ENCODE measurements around the gene FAM124B.

The FAM124B gene

DNA sequence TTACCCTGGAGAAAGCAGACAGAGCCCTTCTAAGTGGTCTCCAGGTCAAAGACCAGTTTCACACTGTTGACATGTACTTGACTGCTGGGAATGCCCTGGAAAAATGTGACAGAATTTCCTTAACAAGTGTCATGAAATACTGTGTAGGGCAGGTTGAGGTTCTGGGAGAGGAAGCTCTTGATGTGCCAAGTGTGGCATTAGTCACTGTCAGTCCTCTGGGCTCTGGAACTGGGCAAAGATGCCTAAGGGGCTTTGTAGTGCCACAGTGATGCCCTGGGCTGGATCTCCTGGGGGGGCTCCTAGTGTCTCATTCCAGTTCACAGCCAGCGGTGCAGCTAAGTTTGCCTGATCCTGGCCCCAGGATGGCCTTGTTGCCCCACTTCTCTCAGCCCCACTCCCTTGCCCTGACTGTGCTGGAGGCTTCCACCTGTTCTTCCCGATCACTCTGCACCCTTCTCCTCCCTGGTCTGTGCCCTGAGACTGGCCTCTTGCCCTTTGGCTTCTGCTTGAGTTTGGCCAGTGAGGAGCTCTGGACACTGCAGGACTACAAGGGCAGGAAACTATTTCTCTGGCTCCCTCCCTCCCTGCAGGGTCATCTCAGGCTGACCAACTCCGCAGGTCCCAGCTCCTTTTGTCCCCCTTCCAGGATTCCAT, 27.0 kb upstream of the FAM124B start:
- TF ChIP-seq POLR2A (IDR thresholded peaks at IDR 0.05; ENCODE audit: low read depth, low read length): no peak
- DNase-seq (ENCODE audit: insufficient read length, low spot score) (no peak), FAIRE-seq (no peak)

GRCh38 chr2:224427471-224427870, 25.6 kb upstream of the FAM124B start:
- no peak for DNase-seq (ENCODE audit: insufficient read length, low spot score)
- no peak for FAIRE-seq
- TF ChIP-seq POLR2A (IDR thresholded peaks at IDR 0.05; ENCODE audit: low read depth, low read length): no peak

DNA sequence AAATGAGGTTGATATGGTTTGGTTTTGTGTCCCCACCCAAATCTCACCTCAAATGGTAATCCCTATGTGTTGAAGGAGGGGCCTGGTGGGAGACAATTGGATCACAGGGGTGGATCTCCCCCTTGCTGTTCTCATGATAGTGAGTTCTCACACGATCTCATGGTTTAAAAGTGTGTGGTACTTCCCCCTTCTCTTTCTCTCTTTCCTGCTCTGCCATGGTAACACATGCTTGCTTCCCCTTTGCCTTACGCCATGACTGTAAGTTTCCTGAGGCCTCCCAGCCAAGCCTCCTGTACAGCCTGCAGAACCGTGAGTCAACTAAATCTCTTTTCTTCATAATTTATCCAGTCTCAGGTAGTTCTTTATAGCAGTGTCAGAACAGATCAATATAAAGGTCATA, 24.7 kb upstream of the FAM124B start:
- DNase-seq (ENCODE audit: insufficient read length, low spot score): no peak
- no peak for TF ChIP-seq POLR2A (IDR thresholded peaks at IDR 0.05; ENCODE audit: low read depth, low read length)
- FAIRE-seq: no peak

- no peak for TF ChIP-seq POLR2A (IDR thresholded peaks at IDR 0.05; ENCODE audit: low read depth, low read length)
- DNase-seq (ENCODE audit: insufficient read length, low spot score): no peak
- no peak for FAIRE-seq
These were observed 19.2 kb upstream of the FAM124B start for GRCh38 chr2:224421065-224421464.

- no peak for DNase-seq (ENCODE audit: insufficient read length, low spot score)
- FAIRE-seq: no peak
- TF ChIP-seq POLR2A (IDR thresholded peaks at IDR 0.05; ENCODE audit: low read depth, low read length): no peak
These were observed 16.0 kb upstream of the FAM124B start for GRCh38 chr2:224417947-224418346.

GRCh38 chr2:224417361-224417729, 15.4 kb upstream of the FAM124B start:
- no peak for TF ChIP-seq POLR2A (IDR thresholded peaks at IDR 0.05; ENCODE audit: low read depth, low read length)
- FAIRE-seq (no peak), DNase-seq (ENCODE audit: insufficient read length, low spot score) (no peak)

DNA sequence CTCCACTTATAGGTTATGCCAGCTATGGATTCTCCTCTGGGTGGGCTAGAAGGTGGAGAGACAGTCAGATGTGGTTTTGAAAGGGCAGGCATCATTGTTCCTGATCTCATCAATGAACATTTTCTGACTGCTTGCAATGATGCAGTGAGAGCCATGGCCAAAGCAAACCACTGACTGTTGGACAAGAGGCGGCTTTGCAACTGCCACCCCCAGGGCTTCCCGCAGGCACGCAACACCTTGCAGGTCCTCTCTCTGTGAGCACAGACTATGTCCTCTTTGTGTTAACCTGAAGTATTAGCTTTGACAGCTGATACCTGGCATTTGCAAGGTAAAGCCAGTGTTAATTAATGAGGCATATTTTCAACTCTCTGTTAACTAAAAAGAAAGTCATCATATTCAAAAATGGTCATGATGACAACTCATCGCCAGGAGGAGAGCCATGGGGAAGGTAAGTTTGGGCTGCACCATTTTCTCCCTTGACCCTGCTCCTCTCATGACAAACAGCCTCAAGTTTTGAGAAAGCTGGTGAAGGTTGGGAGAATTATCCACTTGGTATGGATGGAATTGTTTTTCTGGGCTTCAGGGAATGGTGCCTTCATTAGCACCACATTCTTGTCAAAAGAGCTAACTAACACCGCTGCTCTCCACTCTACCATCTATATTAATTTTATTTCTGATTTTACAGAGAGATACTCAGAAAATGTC, 14.9 kb upstream of the FAM124B start:
- DNase-seq (ENCODE audit: insufficient read length, low spot score) (no peak), FAIRE-seq (no peak)
- no peak for TF ChIP-seq POLR2A (IDR thresholded peaks at IDR 0.05; ENCODE audit: low read depth, low read length)

GRCh38 chr2:224413381-224413780, 11.5 kb upstream of the FAM124B start:
- no peak for FAIRE-seq
- TF ChIP-seq POLR2A (IDR thresholded peaks at IDR 0.05; ENCODE audit: low read depth, low read length): no peak

DNA sequence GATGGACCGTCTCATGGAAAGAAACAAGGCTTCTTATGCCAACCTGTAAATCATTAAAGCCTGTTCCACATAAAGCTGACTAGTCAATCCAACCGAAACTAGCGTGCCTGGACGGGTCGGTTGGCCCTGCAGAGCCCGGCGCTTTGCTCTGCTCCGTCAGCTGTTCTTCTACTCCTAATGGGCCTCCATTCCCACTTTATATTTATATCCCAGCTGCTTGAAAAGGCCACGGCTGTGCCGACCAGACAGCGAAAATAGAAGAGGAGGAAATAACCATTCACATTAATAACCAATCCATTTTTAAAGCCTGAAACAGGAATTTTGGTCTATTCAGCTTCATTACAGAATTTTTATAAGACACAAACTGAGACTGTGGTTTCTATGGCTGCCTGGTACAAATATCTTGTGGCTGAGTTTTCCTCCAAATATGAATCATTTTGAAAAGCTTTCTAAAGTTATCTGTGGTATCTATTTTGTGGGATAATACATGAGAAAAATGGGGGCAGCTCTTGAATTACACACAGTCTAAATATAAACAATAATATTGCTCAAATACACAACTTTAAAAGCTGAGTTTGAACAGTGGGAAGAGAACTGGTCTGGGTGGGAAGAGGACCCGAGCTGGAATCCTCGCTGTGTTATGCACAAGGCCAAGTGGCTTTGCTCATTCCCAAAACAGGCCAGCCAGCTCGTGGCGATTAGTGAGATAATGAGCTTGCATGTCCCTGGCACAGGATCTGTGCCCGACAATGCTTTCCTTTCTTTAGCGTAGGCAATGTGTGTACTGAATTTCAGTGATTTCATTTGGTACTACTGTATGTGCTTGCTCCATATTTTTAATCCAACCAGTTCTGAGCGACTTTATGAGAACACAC, 10.5 kb upstream of the FAM124B start:
- no peak for TF ChIP-seq POLR2A (IDR thresholded peaks at IDR 0.05; ENCODE audit: low read depth, low read length)
- DNase-seq (ENCODE audit: insufficient read length, low spot score) (no peak), FAIRE-seq (no peak)

More at GRCh38 chr2:224413381-224413780, 11.5 kb upstream of the FAM124B start:
- DNase-seq (ENCODE audit: insufficient read length, low spot score): no peak

DNA sequence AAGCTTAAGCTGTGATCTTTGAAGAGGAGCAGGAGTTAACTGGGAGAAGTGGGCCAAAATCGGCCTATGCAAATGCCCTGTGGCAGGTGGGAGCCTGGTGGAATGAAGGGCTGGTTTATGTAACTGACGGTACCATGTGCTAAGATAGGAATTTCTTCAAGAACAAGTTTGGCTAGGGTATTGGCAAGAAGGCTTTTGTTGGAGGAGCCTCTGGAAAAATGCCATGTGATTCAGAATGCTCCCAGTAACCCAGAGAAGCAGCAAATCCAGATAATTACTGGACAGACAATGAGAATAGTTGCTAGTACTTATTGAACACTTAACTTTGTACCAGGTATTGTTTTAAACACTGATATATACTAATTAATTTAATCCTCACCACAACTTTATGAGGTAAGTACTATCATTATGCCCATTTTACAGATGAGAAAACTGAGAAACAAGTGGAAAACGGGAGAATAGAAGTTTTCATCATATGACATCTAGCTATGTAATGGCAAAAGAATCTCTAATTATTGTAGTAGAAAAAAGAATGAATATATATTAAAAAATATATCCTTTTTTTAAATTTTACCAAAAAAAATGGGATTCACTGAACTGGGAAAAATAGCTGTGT, 9.1 kb upstream of the FAM124B start:
- FAIRE-seq (no peak), DNase-seq (ENCODE audit: insufficient read length, low spot score) (no peak)
- no peak for TF ChIP-seq POLR2A (IDR thresholded peaks at IDR 0.05; ENCODE audit: low read depth, low read length)

- no peak for TF ChIP-seq POLR2A (IDR thresholded peaks at IDR 0.05; ENCODE audit: low read depth, low read length)
- FAIRE-seq (no peak), DNase-seq (ENCODE audit: insufficient read length, low spot score) (no peak)
These were observed 6.8 kb upstream of the FAM124B start for GRCh38 chr2:224408676-224409075.

DNA sequence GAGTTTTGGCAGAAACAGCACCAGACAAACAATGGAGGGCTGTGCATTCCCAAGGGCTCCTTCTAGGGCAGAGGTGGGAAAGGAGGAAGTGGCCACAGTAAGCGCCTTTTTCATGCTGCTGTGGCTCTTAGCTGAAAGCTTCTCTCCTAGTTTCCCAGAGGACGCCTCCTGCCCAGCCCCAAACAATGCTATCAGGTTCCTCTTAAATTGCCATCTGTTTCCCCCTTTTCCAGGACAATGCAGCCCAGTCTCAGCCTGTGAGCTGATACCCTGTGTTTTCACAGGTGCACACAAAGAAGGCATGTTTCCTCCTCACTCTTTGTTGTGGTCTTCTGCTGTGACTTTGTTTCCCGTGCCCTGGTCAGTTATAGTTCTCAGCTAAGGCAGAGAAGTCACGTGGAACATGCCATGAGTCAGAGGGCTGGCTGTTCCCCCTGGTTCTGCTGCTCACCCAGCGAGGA, 5.4 kb upstream of the FAM124B start:
- no peak for FAIRE-seq
- no peak for DNase-seq (ENCODE audit: insufficient read length, low spot score)
- TF ChIP-seq POLR2A (IDR thresholded peaks at IDR 0.05; ENCODE audit: low read depth, low read length): no peak

DNA sequence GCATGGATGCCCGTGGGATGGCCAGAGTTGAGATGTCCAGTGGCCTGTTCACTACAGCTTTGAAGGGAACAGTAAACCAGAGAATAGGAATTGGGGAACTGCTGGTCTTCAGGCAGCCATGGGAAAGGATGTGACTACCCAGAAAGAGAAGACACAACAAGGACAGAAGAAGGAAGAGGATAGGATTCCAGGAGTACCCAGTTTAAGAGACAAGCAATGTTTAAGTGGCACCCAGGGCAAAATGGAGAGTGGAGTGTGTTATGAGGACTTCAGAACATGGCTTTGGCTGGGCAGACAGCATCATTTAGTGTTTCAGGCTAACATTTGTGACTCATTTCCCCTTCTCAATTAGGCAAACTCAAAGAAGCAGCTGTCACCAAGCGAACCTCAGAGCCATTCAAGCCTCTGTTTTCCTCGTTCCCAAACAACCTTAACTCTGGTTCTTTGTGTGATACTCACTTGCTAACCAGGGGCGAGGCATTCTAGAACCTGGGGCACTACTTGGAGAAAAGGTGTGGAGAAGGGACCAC, 4.0 kb upstream of the FAM124B start:
- DNase-seq (ENCODE audit: insufficient read length, low spot score) (no peak), FAIRE-seq (no peak)
- no peak for TF ChIP-seq POLR2A (IDR thresholded peaks at IDR 0.05; ENCODE audit: low read depth, low read length)

DNA sequence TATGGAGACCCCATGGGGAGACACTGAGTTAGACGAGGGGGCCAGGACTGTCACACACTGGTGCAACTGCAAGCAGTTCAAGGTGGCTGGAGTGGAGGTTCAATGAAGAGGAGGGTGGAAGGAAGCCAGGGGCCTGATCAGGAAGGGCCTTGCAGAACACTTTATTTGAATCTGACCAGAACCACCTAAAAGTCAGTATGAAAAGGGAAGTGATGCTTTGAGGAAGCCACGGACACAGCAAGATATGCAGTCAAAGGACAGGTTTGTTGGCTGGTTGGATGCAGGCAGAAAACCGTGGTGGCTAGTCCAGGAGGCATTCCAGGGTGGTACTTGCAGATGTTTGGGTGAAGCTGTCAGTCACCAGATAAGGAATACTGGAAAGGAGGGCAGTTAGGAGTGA, 3.5 kb upstream of the FAM124B start:
- no peak for FAIRE-seq
- no peak for TF ChIP-seq POLR2A (IDR thresholded peaks at IDR 0.05; ENCODE audit: low read depth, low read length)
- no peak for DNase-seq (ENCODE audit: insufficient read length, low spot score)
